Measurements from ENCODE around the gene TAF3. TPM values are rescaled to one million over a fixed set of nuclear protein-coding genes. Genes with fewer than 3 reads are reported as not detected.

Gene TAF3
- total RNA-seq, 8 experiments from 2014 or later, result 3.0 to 7.8 (median 5.4) TPM

- no peak overlapping the region for H3K27ac ChIP-seq
- 67 to 100% (median 95%) methylated on average over 1 to 8 of the region's 9 CpGs for WGBS, 10 experiments
- peak in 1 of 8 experiments; percentile 55 for ATAC-seq (replicated peaks in 6 of 8)
- peaks cover 8 to 24% of the 10 kb centered on the region in 2 donors for H3K4me1 ChIP-seq (replicated peaks in 1 of 2)
- H3K4me3 ChIP-seq, result no peak overlapping the region
- in situ Hi-C loops (cut with MboI; ENCODE audit: low pct_unique_long_range_greater_than_20kb in 2 of 9, low sequenced_read_pairs in 9 of 9, unreplicated experiment in 9 of 9), result no loop called here
Observed at GRCh38 chr10:7950981-7951847, 132.9 kb downstream of the TAF3 start.

GRCh38 chr10:7952266-7952665 lies 134.0 kb downstream of the TAF3 start:
- peak in 5 of 8 experiments; percentile 69 to 92 (median 87) for ATAC-seq (replicated peaks in 6 of 8)
- peaks cover 8 to 24% of the 10 kb centered on the region in 2 donors for H3K4me1 ChIP-seq (replicated peaks in 1 of 2)
- H3K27ac ChIP-seq, result no peak overlapping the region
- no peak overlapping the region for H3K4me3 ChIP-seq
- 54 to 100% (median 95%) methylated on average over 1 to 3 of the region's 3 CpGs; no CpG with 5 or more reads in 2 of the 10 experiments for WGBS, 10 experiments
- in situ Hi-C loops (cut with MboI; ENCODE audit: low pct_unique_long_range_greater_than_20kb in 2 of 9, low sequenced_read_pairs in 9 of 9, unreplicated experiment in 9 of 9), result no loop called here

GRCh38 chr10:7953447-7953846 lies 135.1 kb downstream of the TAF3 start:
- in situ Hi-C loops (cut with MboI; ENCODE audit: low pct_unique_long_range_greater_than_20kb in 2 of 9, low sequenced_read_pairs in 9 of 9, unreplicated experiment in 9 of 9), result no loop called here
- H3K27ac ChIP-seq, result no peak overlapping the region
- peaks cover 8 to 24% of the 10 kb centered on the region in 2 donors for H3K4me1 ChIP-seq (replicated peaks in 1 of 2)
- WGBS, 10 experiments, result 67 to 100% (median 82%) methylated on average over 1 to 4 of the region's 4 CpGs; no CpG with 5 or more reads in 6 of the 10 experiments
- H3K4me3 ChIP-seq, result no peak overlapping the region
- no peak for ATAC-seq (replicated peaks in 6 of 8)

GRCh38 chr10:7955446-7955845 lies 137.1 kb downstream of the TAF3 start:
- no peak for ATAC-seq (replicated peaks in 6 of 8)
- in situ Hi-C loops (cut with MboI; ENCODE audit: low pct_unique_long_range_greater_than_20kb in 2 of 9, low sequenced_read_pairs in 9 of 9, unreplicated experiment in 9 of 9), result no loop called here

GRCh38 chr10:7956508-7956907 lies 138.2 kb downstream of the TAF3 start:
- Histone ChIP-seq H3K4me1 (replicated peaks in 1 of 2) (peaks cover 8 to 17% of the 10 kb centered on the region in 2 donors), H3K4me3 (no peak overlapping the region), H3K27ac (no peak overlapping the region)
- in situ Hi-C loops (cut with MboI; ENCODE audit: low pct_unique_long_range_greater_than_20kb in 2 of 9, low sequenced_read_pairs in 9 of 9, unreplicated experiment in 9 of 9), result no loop called here
- peak in 2 of 8 experiments; percentile 79 to 85 for ATAC-seq (replicated peaks in 6 of 8)

More at GRCh38 chr10:7955446-7955845, 137.1 kb downstream of the TAF3 start:
- H3K27ac ChIP-seq, result no peak overlapping the region
- WGBS, 10 experiments, result 10 to 100% (median 89%) methylated on average over 1 of the region's 1 CpG
- no peak overlapping the region for H3K4me3 ChIP-seq
- H3K4me1 ChIP-seq (replicated peaks in 1 of 2), result peaks cover 8 to 17% of the 10 kb centered on the region in 2 donors

- H3K4me3 ChIP-seq, result no peak overlapping the region
- in situ Hi-C loops (cut with MboI; ENCODE audit: low pct_unique_long_range_greater_than_20kb in 2 of 9, low sequenced_read_pairs in 9 of 9, unreplicated experiment in 9 of 9), result no loop called here
- ATAC-seq (replicated peaks in 6 of 8), result no peak
- H3K4me1 ChIP-seq (replicated peaks in 1 of 2), result peaks cover under 1 to 6% of the 10 kb centered on the region in 2 donors
- H3K27ac ChIP-seq, result no peak overlapping the region
- WGBS, 10 experiments, result 72 to 100% (median 92%) methylated on average over 2 to 5 of the region's 5 CpGs
Observed at GRCh38 chr10:7957591-7957990, 139.3 kb downstream of the TAF3 start.

- no peaks in the 10 kb centered on the region for H3K4me1 ChIP-seq (replicated peaks in 1 of 2)
- no peak overlapping the region for H3K27ac ChIP-seq
- no peak for ATAC-seq (replicated peaks in 6 of 8)
- in situ Hi-C loops (cut with MboI; ENCODE audit: low pct_unique_long_range_greater_than_20kb in 2 of 9, low sequenced_read_pairs in 9 of 9, unreplicated experiment in 9 of 9), result no loop called here
- no peak overlapping the region for H3K4me3 ChIP-seq
- 94 to 100% (median 97%) methylated on average over 3 to 5 of the region's 5 CpGs; no CpG with 5 or more reads in 6 of the 10 experiments for WGBS, 10 experiments
Observed at GRCh38 chr10:7958442-7958841, 140.1 kb downstream of the TAF3 start.

- Histone ChIP-seq H3K4me1 (replicated peaks in 1 of 2) (no peaks in the 10 kb centered on the region), H3K4me3 (no peak overlapping the region), H3K27ac (no peak overlapping the region)
- WGBS, 10 experiments, result 71 to 100% (median 86%) methylated on average over 1 to 4 of the region's 4 CpGs; no CpG with 5 or more reads in 2 of the 10 experiments
- in situ Hi-C loops (cut with MboI; ENCODE audit: low pct_unique_long_range_greater_than_20kb in 2 of 9, low sequenced_read_pairs in 9 of 9, unreplicated experiment in 9 of 9), result no loop called here
- no peak for ATAC-seq (replicated peaks in 6 of 8)
Observed at GRCh38 chr10:7960108-7960507, 141.8 kb downstream of the TAF3 start.

GRCh38 chr10:7962592-7962991 lies 144.3 kb downstream of the TAF3 start:
- Histone ChIP-seq H3K4me1 (replicated peaks in 1 of 2) (no peaks in the 10 kb centered on the region), H3K27ac (no peak overlapping the region), H3K4me3 (no peak overlapping the region)
- no peak for ATAC-seq (replicated peaks in 6 of 8)
- 33 to 97% (median 64%) methylated on average over 1 to 5 of the region's 5 CpGs for WGBS, 10 experiments
- in situ Hi-C loops (cut with MboI; ENCODE audit: low pct_unique_long_range_greater_than_20kb in 2 of 9, low sequenced_read_pairs in 9 of 9, unreplicated experiment in 9 of 9), result no loop called here

- 79 to 100% (median 95%) methylated on average over 1 to 2 of the region's 2 CpGs; no CpG with 5 or more reads in 1 of the 10 experiments for WGBS, 10 experiments
Observed at GRCh38 chr10:7965457-7965856, 147.2 kb downstream of the TAF3 start.

GRCh38 chr10:7967035-7967434 lies 148.7 kb downstream of the TAF3 start:
- Histone ChIP-seq H3K27ac (no peak overlapping the region), H3K4me1 (replicated peaks in 1 of 2) (no peaks in the 10 kb centered on the region), H3K4me3 (no peak overlapping the region)
- in situ Hi-C loops (cut with MboI; ENCODE audit: low pct_unique_long_range_greater_than_20kb in 2 of 9, low sequenced_read_pairs in 9 of 9, unreplicated experiment in 9 of 9), result no loop called here
- ATAC-seq (replicated peaks in 6 of 8), result no peak
- 86 to 100% (median 92%) methylated on average over 1 to 2 of the region's 2 CpGs; no CpG with 5 or more reads in 4 of the 10 experiments for WGBS, 10 experiments

More at GRCh38 chr10:7965457-7965856, 147.2 kb downstream of the TAF3 start:
- no peak overlapping the region for H3K27ac ChIP-seq
- in situ Hi-C loops (cut with MboI; ENCODE audit: low pct_unique_long_range_greater_than_20kb in 2 of 9, low sequenced_read_pairs in 9 of 9, unreplicated experiment in 9 of 9), result no loop called here
- H3K4me3 ChIP-seq, result no peak overlapping the region
- ATAC-seq (replicated peaks in 6 of 8), result no peak
- no peaks in the 10 kb centered on the region for H3K4me1 ChIP-seq (replicated peaks in 1 of 2)

GRCh38 chr10:7968510-7969112 lies 150.3 kb downstream of the TAF3 start:
- WGBS, 10 experiments, result 71 to 100% (median 94%) methylated on average over 1 of the region's 1 CpG; no CpG with 5 or more reads in 2 of the 10 experiments
- no peak for ATAC-seq (replicated peaks in 6 of 8)
- no peak overlapping the region for H3K4me3 ChIP-seq
- no peaks in the 10 kb centered on the region for H3K4me1 ChIP-seq (replicated peaks in 1 of 2)
- H3K27ac ChIP-seq, result no peak overlapping the region
- in situ Hi-C loops (cut with MboI; ENCODE audit: low pct_unique_long_range_greater_than_20kb in 2 of 9, low sequenced_read_pairs in 9 of 9, unreplicated experiment in 9 of 9), result no loop called here

- no peak overlapping the region for H3K4me3 ChIP-seq
- H3K4me1 ChIP-seq (replicated peaks in 1 of 2), result no peaks in the 10 kb centered on the region
- whole genome bisulfite sequencing, 10 experiments, result 45 to 100% (median 86%) methylated on average over 2 to 6 of the region's 6 CpGs; no CpG with 5 or more reads in 2 of the 10 experiments
- no peak overlapping the region for H3K27ac ChIP-seq
- in situ Hi-C loops (cut with MboI; ENCODE audit: low pct_unique_long_range_greater_than_20kb in 2 of 9, low sequenced_read_pairs in 9 of 9, unreplicated experiment in 9 of 9), result no loop called here
- ATAC-seq (replicated peaks in 6 of 8), result no peak
Observed at GRCh38 chr10:7969623-7970022, 151.3 kb downstream of the TAF3 start.
